Mucosa of gallbladder (tissue), 1 donor: ENCODE measurements around the gene LRRC8D. TPM values are rescaled to one million over a fixed set of nuclear protein-coding genes. Genes with fewer than 3 reads are reported as not detected.
"Not testable (repeated sequence)": the region's sequence is repeated elsewhere in the genome, so short reads cannot be mapped to it uniquely, and the experiment has no call there.

ENCODE experiments used
- DNase-seq: peaks from one replicate; pipeline ENCODE4 v3.0.0-alpha.2; 2020; ENCODE audit warnings: low spot score
- total RNA-seq: library from RNA; stranded (reverse); gene quantifications from one replicate; pipeline ENCODE4 v1.2.1, GENCODE V29; 2021
- donor health status: DM: no; HTN: no; CAD: no.

LRRC8D gene
- total RNA-seq, 1 donor from 2014 or later: 26.5 TPM

- DNase-seq: no peak
Observed at GRCh38 chr1:89958851-89959654, 138.2 kb downstream of the LRRC8D start.

GRCh38 chr1:89959719-89960118 lies 138.9 kb downstream of the LRRC8D start:
- DNase-seq: no peak

GRCh38 chr1:89962024-89962741 lies 141.4 kb downstream of the LRRC8D start:
- no peak for DNase-seq

GRCh38 chr1:89962742-89963075 lies 141.9 kb downstream of the LRRC8D start:
- no peak for DNase-seq

- no peak for DNase-seq
Observed at GRCh38 chr1:89965193-89965768, 144.4 kb downstream of the LRRC8D start.

- no peak for DNase-seq
Observed at GRCh38 chr1:89966656-89967055, 145.8 kb downstream of the LRRC8D start.

- DNase-seq: no peak
Observed at GRCh38 chr1:89971600-89971999, 150.8 kb downstream of the LRRC8D start.

- no peak for DNase-seq
Observed at GRCh38 chr1:89972024-89972423, 151.2 kb downstream of the LRRC8D start.

- no peak for DNase-seq
Observed at GRCh38 chr1:89973471-89974127, 152.8 kb downstream of the LRRC8D start.

GRCh38 chr1:89974256-89974655 lies 153.4 kb downstream of the LRRC8D start:
- DNase-seq: no peak

GRCh38 chr1:89974696-89975470 lies 154.1 kb downstream of the LRRC8D start:
- no peak for DNase-seq

- no peak for DNase-seq
Observed at GRCh38 chr1:89975540-89976125, 154.8 kb downstream of the LRRC8D start.

GRCh38 chr1:89978755-89979154 lies 157.9 kb downstream of the LRRC8D start:
- no peak for DNase-seq

GRCh38 chr1:89980605-89981004 lies 159.8 kb downstream of the LRRC8D start:
- DNase-seq: no peak

GRCh38 chr1:89982846-89983245 lies 162.0 kb downstream of the LRRC8D start:
- not testable (repeated sequence) for DNase-seq

- not testable (repeated sequence) for DNase-seq
Observed at GRCh38 chr1:89984564-89985116, 163.8 kb downstream of the LRRC8D start.

- DNase-seq: no peak
Observed at GRCh38 chr1:89986020-89986419, 165.2 kb downstream of the LRRC8D start.
